GM12891 (cell line): Measurements from ENCODE around the gene SHB.

Experiments
- POLR2AphosphoS5 ChIP-seq: IDR thresholded peaks from 2 replicates; pipeline ENCODE4 v1.6.1; 2011; ENCODE audit warnings: low read depth, low read length, control low read depth
- TAF1 ChIP-seq: IDR thresholded peaks from 2 replicates; pipeline ENCODE4 v1.6.1; 2011; ENCODE audit warnings: low read depth, low read length, control low read depth

GRCh38 chr9:37970301-37971107, 98.5 kb downstream of the SHB start:
- TF ChIP-seq POLR2AphosphoS5 (no peak), TAF1 (no peak)
